H9 (cell line): ENCODE measurements around the gene CHRM4. TPM values are rescaled to one million over a fixed set of nuclear protein-coding genes. Genes with fewer than 3 reads are reported as not detected.

Experiments used
- DNase-seq: peaks from one replicate; pipeline ENCODE4 v3.0.0-alpha.2; 2017
- H2AFZ ChIP-seq: one replicate; pipeline ENCODE4 v1.6.1; 2013; ENCODE audit warnings: mild to moderate bottlenecking, low read length, control low read depth, moderate library complexity
- H2AK5ac ChIP-seq: 2 replicates; pipeline ENCODE4 v1.6.1; 2013; ENCODE audit warnings: low read length, control low read depth, mixed read lengths; ENCODE audit not compliant: insufficient read length
- H2BK120ac ChIP-seq: one replicate; pipeline ENCODE4 v1.6.1; 2013; ENCODE audit warnings: low read depth, mild to moderate bottlenecking, low read length, control low read depth, inconsistent platforms; ENCODE audit not compliant: poor library complexity, severe bottlenecking
- H2BK12ac ChIP-seq: 2 replicates; pipeline ENCODE4 v1.6.1; 2013; ENCODE audit warnings: low read length, control low read depth, mixed read lengths, low read depth; ENCODE audit not compliant: insufficient read length
- H2BK15ac ChIP-seq: 2 replicates; pipeline ENCODE4 v1.6.1; 2013; ENCODE audit warnings: low read depth, low read length, control low read depth
- H2BK20ac ChIP-seq: one replicate; pipeline ENCODE4 v1.6.1; 2013; ENCODE audit warnings: low read depth, mild to moderate bottlenecking, low read length, control low read depth, inconsistent platforms; ENCODE audit not compliant: poor library complexity, severe bottlenecking
- H2BK5ac ChIP-seq: 2 replicates; pipeline ENCODE4 v1.6.1; 2013; ENCODE audit warnings: low read length, control low read depth, mixed read lengths; ENCODE audit not compliant: insufficient read length
- H3K14ac ChIP-seq: 2 replicates; pipeline ENCODE4 v1.6.1; 2013; ENCODE audit warnings: low read length, control low read depth; ENCODE audit not compliant: insufficient read depth
- H3K18ac ChIP-seq: 2 replicates; pipeline ENCODE4 v1.6.1; 2013; ENCODE audit warnings: low read depth, mild to moderate bottlenecking, mixed read lengths, low read length, control low read depth; ENCODE audit not compliant: insufficient read length
- H3K23ac ChIP-seq: 2 replicates; pipeline ENCODE4 v1.6.1; 2013; ENCODE audit warnings: low read length, control low read depth, mixed read lengths, low read depth; ENCODE audit not compliant: insufficient read length
- H3K23me2 ChIP-seq: 2 replicates; pipeline ENCODE4 v1.6.1; 2013; ENCODE audit warnings: low read depth, mild to moderate bottlenecking, mixed read lengths, low read length, control low read depth; ENCODE audit not compliant: insufficient read length, poor library complexity, severe bottlenecking
- H3K27ac ChIP-seq: 2 replicates; pipeline ENCODE4 v1.5.1; 2013; ENCODE audit warnings: low read length, control low read depth, mixed read lengths, low read depth; ENCODE audit not compliant: insufficient read length
- H3K27me3 ChIP-seq: 2 replicates; pipeline ENCODE4 v1.6.1; 2013; ENCODE audit warnings: low read length, control low read depth, inconsistent platforms; ENCODE audit not compliant: insufficient read depth
- H3K4ac ChIP-seq: 2 replicates; pipeline ENCODE4 v1.6.1; 2013; ENCODE audit warnings: low read depth, mild to moderate bottlenecking, control low read depth, inconsistent platforms, low read length, moderate library complexity
- H3K4me1 ChIP-seq: 2 replicates; pipeline ENCODE4 v1.6.1; 2013; ENCODE audit warnings: low read length, control low read depth, inconsistent platforms; ENCODE audit not compliant: insufficient read depth
- H3K4me2 ChIP-seq: 2 replicates; pipeline ENCODE4 v1.6.1; 2013; ENCODE audit warnings: low read length, control low read depth, mixed read lengths; ENCODE audit not compliant: insufficient read length, insufficient read depth
- H3K56ac ChIP-seq: 2 replicates; pipeline ENCODE4 v1.6.1; 2013; ENCODE audit warnings: low read depth, mild to moderate bottlenecking, mixed read lengths, low read length, control low read depth; ENCODE audit not compliant: insufficient read length
- H3K79me1 ChIP-seq: 2 replicates; pipeline ENCODE4 v1.6.1; 2013; ENCODE audit warnings: low read depth, mild to moderate bottlenecking, moderate library complexity, low read length, control low read depth, inconsistent platforms; ENCODE audit not compliant: insufficient read depth, poor library complexity, severe bottlenecking
- H3K79me2 ChIP-seq: 2 replicates; pipeline ENCODE4 v1.6.1; 2013; ENCODE audit warnings: low read length, control low read depth, inconsistent platforms; ENCODE audit not compliant: insufficient read depth
- H3K9ac ChIP-seq: 2 replicates; pipeline ENCODE4 v1.6.1; 2013; ENCODE audit warnings: low read length, control low read depth, mixed read lengths; ENCODE audit not compliant: insufficient read length; ENCODE audit errors: extremely low read depth
- H3K9me3 ChIP-seq: one replicate; pipeline ENCODE4 v1.6.1; 2013; ENCODE audit warnings: low read depth, low read length, inconsistent platforms; ENCODE audit not compliant: control insufficient read depth
- H3T11ph ChIP-seq: one replicate; pipeline ENCODE4 v1.6.1; 2013; ENCODE audit warnings: mild to moderate bottlenecking, low read length, control low read depth, inconsistent platforms
- H4K20me1 ChIP-seq: one replicate; pipeline ENCODE4 v1.6.1; 2013; ENCODE audit not compliant: control insufficient read depth, insufficient read length, insufficient read depth
- H4K5ac ChIP-seq: 2 replicates; pipeline ENCODE4 v1.6.1; 2013; ENCODE audit warnings: low read depth, mild to moderate bottlenecking, mixed read lengths, low read length, control low read depth; ENCODE audit not compliant: insufficient read length
- H4K8ac ChIP-seq: replicated peaks from 2 replicates; pipeline ENCODE4 v1.6.1; 2013; ENCODE audit warnings: low read length, control low read depth, mixed read lengths, low read depth; ENCODE audit not compliant: insufficient read length
- H4K91ac ChIP-seq: 2 replicates; pipeline ENCODE4 v1.6.1; 2013; ENCODE audit warnings: low read depth, mild to moderate bottlenecking, moderate library complexity, mixed read lengths, low read length, control low read depth; ENCODE audit not compliant: insufficient read length
- H3K27ac Mint-ChIP-seq, 3 experiments: 2 replicates in 2 of 3; 3 replicates in 1 of 3; pipeline ENCODE4 v1.8.0; 2020 to 2021; ENCODE audit warnings: mixed read lengths in 3 of 3, mild to moderate bottlenecking in 1 of 3, moderate library complexity in 1 of 3
- H3K27me3 Mint-ChIP-seq: 2 replicates; pipeline ENCODE4 v1.8.0; 2021; ENCODE audit warnings: low read depth, mild to moderate bottlenecking, moderate library complexity, mixed read lengths
- H3K36me3 Mint-ChIP-seq, 3 experiments: 2 replicates in 2 of 3; 3 replicates in 1 of 3; pipeline ENCODE4 v1.8.0; 2020 to 2021; ENCODE audit warnings: low read depth in 3 of 3, mixed read lengths in 3 of 3; ENCODE audit not compliant: insufficient read depth in 1 of 3
- H3K4me1 Mint-ChIP-seq, 2 experiments: 2 replicates each; pipeline ENCODE4 v1.8.0; 2020; ENCODE audit warnings: mixed read lengths in 2 of 2
- H3K4me3 Mint-ChIP-seq, 2 experiments: 2 replicates in 1 of 2; 3 replicates in 1 of 2; pipeline ENCODE4 v1.8.0; 2020 to 2021; ENCODE audit warnings: mild to moderate bottlenecking in 2 of 2, mixed read lengths in 2 of 2, moderate library complexity in 1 of 2
- H3K9me3 Mint-ChIP-seq, 2 experiments: 2 replicates in 1 of 2; 3 replicates in 1 of 2; pipeline ENCODE4 v1.8.0; 2020; ENCODE audit warnings: mild to moderate bottlenecking in 2 of 2, mixed read lengths in 2 of 2, moderate library complexity in 1 of 2
- CTCF ChIP-seq: fragments of 200-600 bp; sonication (generic); conservative IDR thresholded peaks from 3 replicates; pipeline ENCODE4 v1.8.0; 2021; ENCODE audit warnings: antibody characterized with exemption, mild to moderate bottlenecking
- WGBS: extraction: QIAGEN DNeasy Blood & Tissue Kit; methylation state at CpG from one replicate; pipeline ENCODE4 v1.1.7; 2013; ENCODE audit warnings: missing lambda C conversion rate, low lambda C conversion rate, mixed read lengths; ENCODE audit not compliant: insufficient read length; ENCODE audit errors: extremely low coverage; 5-methylcytosine and 5-hydroxymethylcytosine counted together
- total RNA-seq: library from RNA; stranded (reverse); gene quantifications from 2 replicates; pipeline ENCODE4 v1.2.1, GENCODE V29; 2021

The CHRM4 gene
- total RNA-seq, 1 experiment from 2014 or later, result 1.0 TPM

GRCh38 chr11:46370253-46370652, 21.3 kb downstream of the CHRM4 start:
- Histone ChIP-seq H4K5ac (no peak overlapping the region), H3K27ac (no peak overlapping the region), H3K56ac (no peak overlapping the region), H3K18ac (no peak overlapping the region), H3K14ac (no peak overlapping the region), H4K91ac (no peak overlapping the region), H2AFZ (no peak overlapping the region), H3K4me1 (peaks cover 3% of the 10 kb centered on the region; the same call in 1 of the 2 replicates), H3K79me1 (no peaks in the 10 kb centered on the region), H3K27me3 (no peaks in the 10 kb centered on the region), H2BK15ac (no peak overlapping the region), H3K4ac (no peak overlapping the region), H3K23ac (no peak overlapping the region), H3K23me2 (no peaks in the 10 kb centered on the region), H2AK5ac (no peak overlapping the region), H3T11ph (no peak overlapping the region), H3K4me2 (no peak overlapping the region), H4K8ac (no peak overlapping the region), H3K79me2 (no peaks in the 10 kb centered on the region), H2BK20ac (no peak overlapping the region), H4K20me1 (no peaks in the 10 kb centered on the region), H3K9me3 (no peaks in the 10 kb centered on the region), H2BK12ac (no peak overlapping the region), H2BK5ac (no peak overlapping the region), H2BK120ac (no peak overlapping the region), H3K9ac (no peak overlapping the region)
- no peak overlapping the region for H3K4me3 Mint-ChIP-seq
- H3K9me3 Mint-ChIP-seq, result no peaks in the 10 kb centered on the region; a peak in 1 of 5 replicates
- peak overlapping the region in 1 of 3 experiments; percentile 44; a peak in 2 of 7 replicates for H3K27ac Mint-ChIP-seq
- TF ChIP-seq CTCF, result no peak
- H3K36me3 Mint-ChIP-seq, result peaks cover 13 to 44% (median 40%) of the 10 kb centered on the region in 3 experiments; a peak in 6 of 7 replicates
- WGBS, result no CpG with 5 or more reads among the region's 13 CpGs
- DNase-seq, result no peak
- no peaks in the 10 kb centered on the region for H3K27me3 Mint-ChIP-seq
- peaks cover 9 to 21% of the 10 kb centered on the region in 2 experiments for H3K4me1 Mint-ChIP-seq
